SK-N-SH treated with all-trans-retinoic acid at 6 μM for 48 hours (cell line): ENCODE results near the gene EFHD1.

Experiments
- ATAC-seq: fragments of 200-7000 bp; cut with Tn5 transposase; 3 replicates; pipeline ENCODE4 v1.9.1; 2020; ENCODE audit warnings: mild to moderate bottlenecking, moderate library complexity
- ARNTL ChIP-seq: fragments of 450-650 bp; formaldehyde crosslinking; IDR thresholded peaks from 2 replicates; pipeline ENCODE4 v1.5.0; 2020; ENCODE audit warnings: low read depth, mild to moderate bottlenecking, moderate library complexity, borderline replicate concordance
- CREB5 ChIP-seq: fragments of 250-450 bp; sonication (Bioruptor Pico); IDR thresholded peaks from 2 replicates; pipeline ENCODE4 v1.5.1; 2020; ENCODE audit warnings: low read depth, mild to moderate bottlenecking, moderate library complexity
- ESRRG ChIP-seq: fragments of 250-450 bp; sonication (Bioruptor Pico); IDR thresholded peaks from 2 replicates; pipeline ENCODE4 v1.6.1; 2021; ENCODE audit warnings: mild to moderate bottlenecking
- GLIS3 ChIP-seq: fragments of 250-450 bp; sonication (Bioruptor Pico); IDR thresholded peaks from 2 replicates; pipeline ENCODE4 v1.5.0; 2020; ENCODE audit warnings: mild to moderate bottlenecking, moderate library complexity
- ISL1 ChIP-seq: fragments of 250-450 bp; sonication (Bioruptor Pico); IDR thresholded peaks from 2 replicates; pipeline ENCODE4 v2.1.2; 2022; ENCODE audit warnings: mild to moderate bottlenecking, moderate library complexity
- OSR1 ChIP-seq: fragments of 250-450 bp; sonication (Bioruptor Pico); IDR thresholded peaks from 2 replicates; pipeline ENCODE4 v1.8.0; 2022; ENCODE audit warnings: moderate library complexity, mild to moderate bottlenecking, inconsistent platforms
- PPARA ChIP-seq: fragments of 250-450 bp; sonication (Bioruptor Pico); IDR thresholded peaks from 2 replicates; pipeline ENCODE4 v1.5.0; 2020; ENCODE audit warnings: mild to moderate bottlenecking, borderline replicate concordance
- RARB ChIP-seq: fragments of 250-450 bp; sonication (Bioruptor Pico); IDR thresholded peaks from 2 replicates; pipeline ENCODE4 v1.8.0; 2021; ENCODE audit warnings: mild to moderate bottlenecking, moderate library complexity
- SNAI2 ChIP-seq: fragments of 250-450 bp; sonication (Bioruptor Pico); IDR thresholded peaks from 2 replicates; pipeline ENCODE4 v1.5.0; 2020; ENCODE audit warnings: mild to moderate bottlenecking, moderate library complexity
- TOX ChIP-seq: fragments of 250-450 bp; sonication (Bioruptor Pico); IDR thresholded peaks from 2 replicates; pipeline ENCODE4 v1.8.0; 2021; ENCODE audit warnings: mild to moderate bottlenecking, moderate library complexity, borderline replicate concordance
- TSHZ2 ChIP-seq: fragments of 250-450 bp; sonication (Bioruptor Pico); IDR thresholded peaks from 2 replicates; pipeline ENCODE4 v1.5.0; 2020; ENCODE audit warnings: mild to moderate bottlenecking, moderate library complexity
- ZC3H10 ChIP-seq: fragments of 250-450 bp; sonication (Bioruptor Pico); IDR thresholded peaks from 2 replicates; pipeline ENCODE4 v1.5.1; 2021; ENCODE audit warnings: mild to moderate bottlenecking, moderate library complexity
- ZFP3 ChIP-seq: fragments of 250-450 bp; sonication (Bioruptor Pico); IDR thresholded peaks from 2 replicates; pipeline ENCODE4 v1.5.0; 2020; ENCODE audit warnings: mild to moderate bottlenecking, moderate library complexity
- ZFP30 ChIP-seq: fragments of 450-650 bp; formaldehyde crosslinking; IDR thresholded peaks from 2 replicates; pipeline ENCODE4 v1.5.0; 2022; ENCODE audit warnings: mild to moderate bottlenecking, moderate library complexity
- ZNF565 ChIP-seq: fragments of 450-650 bp; formaldehyde crosslinking; conservative IDR thresholded peaks from 2 replicates; pipeline ENCODE4 v1.5.0; 2020; ENCODE audit warnings: low read depth, mild to moderate bottlenecking, moderate library complexity
- ZNF70 ChIP-seq: fragments of 450-650 bp; formaldehyde crosslinking; IDR thresholded peaks from 2 replicates; pipeline ENCODE4 v1.5.0; 2020; ENCODE audit warnings: mild to moderate bottlenecking, moderate library complexity
- ZNF8 ChIP-seq: fragments of 450-650 bp; formaldehyde crosslinking; IDR thresholded peaks from 2 replicates; pipeline ENCODE4 v1.5.0; 2020; ENCODE audit warnings: mild to moderate bottlenecking, moderate library complexity
- TF ChIP-seq, protein P1 (sequence below): fragments of 250-450 bp; sonication (Bioruptor Pico); IDR thresholded peaks from 2 replicates; pipeline ENCODE4 v1.8.0; 2021; ENCODE audit warnings: low read depth, mild to moderate bottlenecking, moderate library complexity, borderline replicate concordance
- TF ChIP-seq, protein P2 (sequence below): fragments of 250-450 bp; sonication (Bioruptor Pico); IDR thresholded peaks from 2 replicates; pipeline ENCODE4 v1.8.0; 2020; ENCODE audit warnings: mild to moderate bottlenecking, moderate library complexity, borderline replicate concordance

Gene EFHD1

DNA sequence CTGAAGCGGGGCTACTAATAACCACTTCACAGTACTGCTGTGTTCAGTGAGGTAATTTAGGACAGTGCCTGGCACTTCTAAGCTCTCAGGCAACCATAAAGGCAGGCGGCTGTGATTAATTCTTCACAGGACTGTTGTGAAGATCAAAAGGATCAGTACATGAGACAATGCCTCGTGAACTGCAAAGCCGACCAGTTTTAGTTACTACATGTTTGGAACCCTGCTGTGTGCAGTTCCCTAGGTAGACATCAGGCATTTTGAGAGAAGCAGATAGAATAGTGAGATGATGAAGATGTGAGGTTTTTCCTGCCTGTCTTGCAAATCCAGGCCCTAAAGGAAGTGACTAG is 19.1 kb downstream of the EFHD1 start:
- no peak for ATAC-seq
- TF ChIP-seq ESRRG (CRISPR knock-in tag) = no peak
- TF ChIP-seq ZNF565 (CRISPR knock-in tag) = no peak
- no peak for TF ChIP-seq ZFP3 (CRISPR knock-in tag)
- TF ChIP-seq ARNTL = no peak
- no peak for TF ChIP-seq PPARA (CRISPR knock-in tag)
- no peak for TF ChIP-seq TOX
- TF ChIP-seq, protein P1, sequence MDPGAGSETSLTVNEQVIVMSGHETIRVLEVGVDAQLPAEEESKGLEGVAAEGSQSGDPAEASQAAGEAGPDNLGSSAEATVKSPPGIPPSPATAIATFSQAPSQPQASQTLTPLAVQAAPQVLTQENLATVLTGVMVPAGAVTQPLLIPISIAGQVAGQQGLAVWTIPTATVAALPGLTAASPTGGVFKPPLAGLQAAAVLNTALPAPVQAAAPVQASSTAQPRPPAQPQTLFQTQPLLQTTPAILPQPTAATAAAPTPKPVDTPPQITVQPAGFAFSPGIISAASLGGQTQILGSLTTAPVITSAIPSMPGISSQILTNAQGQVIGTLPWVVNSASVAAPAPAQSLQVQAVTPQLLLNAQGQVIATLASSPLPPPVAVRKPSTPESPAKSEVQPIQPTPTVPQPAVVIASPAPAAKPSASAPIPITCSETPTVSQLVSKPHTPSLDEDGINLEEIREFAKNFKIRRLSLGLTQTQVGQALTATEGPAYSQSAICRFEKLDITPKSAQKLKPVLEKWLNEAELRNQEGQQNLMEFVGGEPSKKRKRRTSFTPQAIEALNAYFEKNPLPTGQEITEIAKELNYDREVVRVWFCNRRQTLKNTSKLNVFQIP = no peak
- no peak for TF ChIP-seq ZNF8 (CRISPR knock-in tag)
- no peak for TF ChIP-seq CREB5 (CRISPR knock-in tag)
- TF ChIP-seq ISL1 (CRISPR knock-in tag) = no peak
- no peak for TF ChIP-seq TSHZ2 (CRISPR knock-in tag)
- no peak for TF ChIP-seq RARB
- TF ChIP-seq, protein P2, sequence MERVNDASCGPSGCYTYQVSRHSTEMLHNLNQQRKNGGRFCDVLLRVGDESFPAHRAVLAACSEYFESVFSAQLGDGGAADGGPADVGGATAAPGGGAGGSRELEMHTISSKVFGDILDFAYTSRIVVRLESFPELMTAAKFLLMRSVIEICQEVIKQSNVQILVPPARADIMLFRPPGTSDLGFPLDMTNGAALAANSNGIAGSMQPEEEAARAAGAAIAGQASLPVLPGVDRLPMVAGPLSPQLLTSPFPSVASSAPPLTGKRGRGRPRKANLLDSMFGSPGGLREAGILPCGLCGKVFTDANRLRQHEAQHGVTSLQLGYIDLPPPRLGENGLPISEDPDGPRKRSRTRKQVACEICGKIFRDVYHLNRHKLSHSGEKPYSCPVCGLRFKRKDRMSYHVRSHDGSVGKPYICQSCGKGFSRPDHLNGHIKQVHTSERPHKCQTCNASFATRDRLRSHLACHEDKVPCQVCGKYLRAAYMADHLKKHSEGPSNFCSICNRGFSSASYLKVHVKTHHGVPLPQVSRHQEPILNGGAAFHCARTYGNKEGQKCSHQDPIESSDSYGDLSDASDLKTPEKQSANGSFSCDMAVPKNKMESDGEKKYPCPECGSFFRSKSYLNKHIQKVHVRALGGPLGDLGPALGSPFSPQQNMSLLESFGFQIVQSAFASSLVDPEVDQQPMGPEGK (CRISPR knock-in tag) = no peak
- no peak for TF ChIP-seq ZC3H10
- no peak for TF ChIP-seq GLIS3
- no peak for TF ChIP-seq OSR1 (CRISPR knock-in tag)
- TF ChIP-seq, all 23 proteins: peak for 0

DNA sequence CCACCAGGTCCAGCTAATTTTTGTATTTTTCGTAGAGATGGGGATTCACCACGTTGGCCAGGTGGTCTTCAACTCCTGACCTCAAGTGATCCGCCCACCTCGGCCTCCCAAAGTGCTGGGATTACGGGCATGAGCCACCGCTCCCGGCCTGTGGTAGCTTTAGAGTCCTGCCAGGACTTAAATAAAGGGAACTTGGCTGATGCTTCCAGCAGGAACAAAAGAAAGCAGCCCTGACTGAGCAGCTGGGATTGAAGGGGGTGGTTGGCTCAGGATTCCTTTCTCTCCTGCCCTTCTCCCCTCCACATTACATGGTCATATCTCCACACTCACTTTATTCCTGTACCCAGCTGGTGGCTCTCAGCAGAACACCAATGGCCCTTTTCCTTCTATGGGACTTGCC is 20.0 kb downstream of the EFHD1 start:
- no peak for ATAC-seq
- TF ChIP-seq PPARA (CRISPR knock-in tag) = no peak
- no peak for TF ChIP-seq ZC3H10
- TF ChIP-seq ZNF70 (CRISPR knock-in tag) = no peak
- no peak for TF ChIP-seq SNAI2 (CRISPR knock-in tag)
- no peak for TF ChIP-seq GLIS3
- TF ChIP-seq ESRRG (CRISPR knock-in tag) = no peak
- no peak for TF ChIP-seq ZFP30

GRCh38 chr2:232655392-232655791 is 22.0 kb downstream of the EFHD1 start:
- TF ChIP-seq, protein P1 = no peak
- TF ChIP-seq CREB5 (CRISPR knock-in tag) = no peak

More at GRCh38 chr2:232655392-232655791, 22.0 kb downstream of the EFHD1 start:
- no peak for ATAC-seq
